Activated gamma-delta T cell treated with Interleukin-2 at 50 U/mL for 16 hours (primary cell): ENCODE measurements around the gene AP1M1.
"Not testable (repeated sequence)": the region's sequence is repeated elsewhere in the genome, so short reads cannot be mapped to it uniquely, and the experiment has no call there.

Experiments used
- DNase-seq: peaks from one replicate; pipeline ENCODE4 v3.0.0-alpha.2; 2020

AP1M1 gene

DNA sequence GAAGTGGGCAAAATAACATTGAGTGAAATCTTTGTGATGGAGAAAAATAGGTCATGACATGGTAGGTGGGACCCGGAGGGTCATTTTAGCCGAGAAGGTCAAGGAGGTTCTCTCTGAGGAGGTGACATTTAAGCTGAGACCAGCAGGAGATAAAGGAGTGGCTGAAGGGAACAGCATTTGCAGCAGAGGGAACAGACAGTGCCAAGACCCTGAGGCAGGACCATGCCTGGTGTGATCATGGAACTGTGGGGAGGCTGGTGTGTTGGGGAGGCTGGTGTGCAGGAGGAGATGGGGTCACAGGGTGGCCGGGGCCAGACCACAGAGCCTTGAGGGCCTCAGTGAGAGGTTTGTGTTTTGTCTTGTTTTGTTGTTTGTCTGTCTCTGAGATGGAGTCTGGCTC is 67.5 kb downstream of the AP1M1 start:
- DNase-seq: no peak

DNA sequence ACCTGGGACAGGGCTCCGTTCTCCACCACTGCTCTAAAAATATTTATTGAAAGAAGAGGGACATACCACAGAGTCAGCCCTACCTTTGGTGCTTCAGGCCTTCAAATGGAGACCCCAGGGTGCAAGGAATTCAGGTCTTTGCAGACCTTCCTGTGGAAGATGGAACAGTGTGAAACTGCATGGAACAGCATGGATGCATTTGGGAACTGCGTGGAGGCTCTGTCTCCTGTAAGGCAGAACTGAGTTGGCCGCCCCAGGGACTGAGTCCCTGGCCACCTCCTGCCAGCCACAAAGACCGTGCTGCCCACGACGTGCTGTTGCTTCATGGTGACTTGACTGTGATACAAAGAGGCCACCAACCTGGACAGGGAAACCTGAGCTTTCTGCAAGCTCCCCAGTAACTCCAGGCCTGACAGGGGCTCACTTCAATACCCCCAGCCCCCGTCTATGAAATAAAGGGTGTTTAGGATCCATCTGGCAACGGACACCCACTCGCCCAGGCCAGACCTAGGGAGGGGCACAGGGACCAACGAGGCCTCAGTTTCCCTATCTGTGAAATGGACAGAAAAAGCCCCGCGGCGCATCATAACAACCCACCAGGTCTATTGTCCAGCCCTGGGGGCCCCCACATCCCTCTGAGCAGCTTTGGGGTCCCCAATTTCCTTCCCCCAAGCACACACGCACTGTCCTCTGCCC is 68.3 kb downstream of the AP1M1 start:
- no peak for DNase-seq

DNA sequence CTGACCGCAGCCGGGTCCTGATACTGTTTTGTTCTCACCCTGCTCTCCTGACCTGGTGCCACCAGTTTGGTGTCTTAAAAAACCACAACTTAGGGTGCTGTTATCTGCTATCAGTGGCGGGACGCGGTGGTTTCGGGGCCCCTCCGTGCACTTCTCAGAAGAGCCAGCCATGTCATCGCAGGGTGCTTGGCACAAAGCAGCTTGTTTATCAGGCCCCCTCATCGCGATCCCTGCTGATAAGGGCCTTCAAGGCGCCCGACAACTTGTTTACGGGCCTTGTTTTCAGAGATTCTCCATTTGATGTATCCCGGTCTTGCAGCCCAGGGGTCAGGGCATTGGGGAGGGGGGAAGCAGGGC is 68.9 kb downstream of the AP1M1 start:
- DNase-seq: peak; percentile 68

- DNase-seq: peak; percentile 50
Measured at GRCh38 chr19:16268676-16269319, 71.1 kb downstream of the AP1M1 start.

DNA sequence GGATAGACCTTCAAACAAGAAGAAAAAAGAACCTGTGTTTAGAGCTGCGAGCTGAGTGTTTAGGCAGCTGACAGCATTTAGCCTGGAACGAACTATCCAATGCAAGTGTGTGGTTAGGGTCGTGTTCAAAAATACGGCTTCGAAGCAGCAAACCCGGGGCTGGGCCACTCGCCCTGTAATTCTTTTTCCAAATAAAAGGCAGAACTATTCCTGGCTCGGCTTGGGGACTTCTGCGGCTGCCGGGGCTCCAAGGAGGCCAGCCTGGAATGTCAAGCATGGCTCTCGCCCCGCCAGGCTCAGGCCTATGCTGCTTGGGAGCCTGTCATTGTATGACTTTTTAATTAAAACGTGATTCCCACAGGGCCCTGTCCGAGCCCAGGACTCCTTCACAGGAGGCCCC is 75.2 kb downstream of the AP1M1 start:
- DNase-seq: no peak

GRCh38 chr19:16274447-16274846 is 76.7 kb downstream of the AP1M1 start:
- DNase-seq: no peak

DNA sequence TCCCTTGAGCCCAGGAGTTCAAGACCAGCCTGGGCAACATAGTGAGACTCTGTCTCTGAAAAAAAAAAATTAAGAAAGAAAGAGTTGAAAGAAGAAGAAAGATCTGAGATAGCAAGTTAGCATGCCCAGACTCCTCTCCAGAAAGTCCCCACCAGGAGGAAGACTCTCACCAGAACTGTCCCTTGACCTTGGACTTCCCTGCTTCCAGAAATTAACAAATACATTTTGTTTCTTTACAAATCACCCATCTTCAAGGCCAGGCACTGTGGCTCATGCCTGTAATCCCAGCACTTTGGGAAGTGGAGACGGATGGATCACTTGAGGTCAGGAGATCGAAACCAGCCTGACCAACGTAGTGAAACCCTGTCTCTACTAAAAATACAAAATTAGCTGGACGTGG is 82.6 kb downstream of the AP1M1 start:
- DNase-seq: no peak

GRCh38 chr19:16281743-16282142 is 84.0 kb downstream of the AP1M1 start:
- DNase-seq: no peak

DNA sequence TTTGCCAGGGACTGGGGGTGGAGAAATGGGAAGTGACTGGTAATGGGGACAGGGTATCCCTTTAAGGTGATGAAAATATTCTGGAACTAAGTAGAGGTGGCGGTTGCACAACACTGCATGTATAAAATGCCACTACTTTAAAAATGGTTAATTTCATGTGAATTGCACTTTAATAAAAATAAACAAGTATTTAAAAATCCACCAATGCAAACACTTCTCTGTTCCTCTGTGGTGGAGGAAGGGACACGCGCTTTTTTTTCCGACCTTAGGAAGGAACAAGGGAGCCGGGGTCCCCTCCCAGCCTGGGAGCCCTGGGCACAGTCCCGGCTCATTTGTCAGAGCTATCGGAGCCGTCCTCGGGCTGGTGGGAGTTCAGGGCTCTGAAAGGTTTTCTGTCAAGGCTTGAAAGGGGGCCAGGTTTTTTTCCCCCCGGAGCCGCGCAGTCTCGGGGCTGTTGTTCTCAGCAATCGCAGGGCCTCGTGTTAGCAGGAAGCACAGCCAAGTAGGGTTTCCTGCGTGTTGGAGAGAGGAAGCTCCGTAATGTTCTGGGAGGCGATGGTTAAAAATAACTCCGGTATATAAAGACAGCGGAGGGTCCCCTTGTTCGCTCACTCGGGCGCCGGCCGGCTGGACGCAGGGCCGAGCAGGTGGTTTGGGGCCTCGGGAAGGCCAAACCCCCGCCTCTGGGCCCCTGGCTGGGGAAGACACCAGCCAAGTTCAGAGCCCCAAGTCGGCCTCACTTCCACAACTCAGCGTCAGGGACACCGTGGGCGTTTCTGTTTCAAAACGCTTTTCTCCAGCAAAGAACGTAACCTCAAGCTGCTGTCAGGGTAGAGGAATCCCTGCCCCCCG is 85.7 kb downstream of the AP1M1 start:
- peak; percentile 16 for DNase-seq

DNA sequence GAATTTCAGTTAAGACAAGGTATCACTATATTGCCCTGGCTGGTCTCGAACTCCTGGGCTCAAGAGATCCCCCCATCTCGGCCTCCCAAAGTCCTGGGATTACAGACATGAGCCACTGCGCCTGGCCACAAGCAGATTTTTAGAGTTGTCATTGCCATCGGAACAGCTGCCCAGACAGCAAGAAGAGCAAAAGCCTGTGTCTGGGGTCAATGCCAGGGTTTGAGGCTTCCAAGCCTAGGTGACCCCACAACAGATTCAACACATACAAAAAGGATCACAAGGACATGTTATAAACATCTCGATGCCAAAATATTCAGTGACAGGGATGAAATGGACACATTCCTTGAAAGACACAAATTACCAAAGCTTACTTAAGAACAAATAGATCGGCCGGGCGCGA is 86.8 kb downstream of the AP1M1 start:
- DNase-seq: no peak

DNA sequence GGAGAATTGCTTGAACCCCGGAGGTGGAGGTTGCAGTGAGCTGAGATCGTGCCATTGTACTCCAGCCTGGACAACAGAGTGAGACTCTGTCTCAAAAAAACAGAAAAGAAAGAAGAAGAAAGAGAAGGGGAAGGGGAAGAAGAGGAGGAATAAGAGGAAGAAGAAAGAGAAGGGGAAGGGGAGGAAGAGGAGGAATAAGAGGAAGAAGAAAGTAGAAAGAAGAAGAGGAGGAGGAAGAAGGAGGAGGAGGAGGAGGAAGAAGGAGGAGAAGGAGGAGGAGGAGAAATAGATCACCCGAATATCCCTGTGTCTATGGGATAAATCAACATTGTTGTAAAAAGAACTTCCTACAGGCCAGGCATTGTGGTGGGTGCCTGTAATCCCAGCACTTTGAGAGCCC is 87.4 kb downstream of the AP1M1 start:
- not testable (repeated sequence) for DNase-seq

- DNase-seq: no peak
Measured at GRCh38 chr19:16285769-16286498, 88.2 kb downstream of the AP1M1 start.

- no peak for DNase-seq
Measured at GRCh38 chr19:16288544-16288943, 90.8 kb downstream of the AP1M1 start.

- DNase-seq: no peak
Measured at GRCh38 chr19:16289594-16289993, 91.9 kb downstream of the AP1M1 start.

- DNase-seq: no peak
Measured at GRCh38 chr19:16290692-16291091, 93.0 kb downstream of the AP1M1 start.

DNA sequence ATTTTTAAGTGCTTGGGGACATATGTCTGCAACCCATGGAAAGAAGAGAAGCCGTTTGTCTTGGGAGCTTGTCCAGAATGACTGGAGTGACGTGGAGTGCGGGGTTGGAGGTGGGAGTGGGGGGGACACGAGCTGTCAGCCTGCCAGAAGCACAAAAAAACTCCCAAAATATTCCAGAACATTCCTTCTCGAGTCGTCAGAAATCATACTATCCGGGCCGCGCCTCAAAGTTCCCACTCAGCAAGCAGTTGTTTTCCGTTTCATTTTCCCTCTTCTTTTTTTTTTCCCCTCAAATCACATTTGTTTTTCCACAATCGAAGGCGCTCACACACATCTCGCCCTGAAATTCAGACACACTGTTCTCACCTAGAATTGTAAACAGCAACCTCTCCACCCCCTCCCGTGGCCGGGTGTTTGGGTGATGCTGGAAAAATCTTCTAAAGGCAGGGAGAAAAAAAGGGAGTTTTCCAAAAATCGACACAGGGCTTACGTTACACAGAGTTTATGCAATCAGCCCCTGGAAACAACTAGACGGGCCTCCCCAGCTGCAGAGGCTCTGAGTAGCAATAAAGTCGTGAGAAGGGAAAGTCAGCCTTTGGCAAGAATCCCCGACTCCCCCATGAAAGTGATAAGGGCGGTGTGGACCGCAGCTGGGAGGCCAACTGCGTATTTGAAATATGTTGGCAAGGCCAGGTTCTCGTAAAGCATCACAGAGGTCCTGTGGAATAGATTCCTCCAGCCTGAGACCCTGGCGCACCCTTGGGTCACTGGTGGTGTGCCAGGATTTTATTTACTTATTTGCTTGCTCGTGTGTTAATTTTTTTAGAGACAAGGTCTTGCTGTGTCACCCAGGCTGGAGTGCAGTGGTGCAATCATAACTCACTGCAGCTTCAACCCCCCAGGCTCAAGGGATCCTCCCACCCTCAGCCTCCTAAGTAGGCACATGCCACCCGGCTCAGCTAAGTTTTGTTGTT is 95.7 kb downstream of the AP1M1 start:
- no peak for DNase-seq

DNA sequence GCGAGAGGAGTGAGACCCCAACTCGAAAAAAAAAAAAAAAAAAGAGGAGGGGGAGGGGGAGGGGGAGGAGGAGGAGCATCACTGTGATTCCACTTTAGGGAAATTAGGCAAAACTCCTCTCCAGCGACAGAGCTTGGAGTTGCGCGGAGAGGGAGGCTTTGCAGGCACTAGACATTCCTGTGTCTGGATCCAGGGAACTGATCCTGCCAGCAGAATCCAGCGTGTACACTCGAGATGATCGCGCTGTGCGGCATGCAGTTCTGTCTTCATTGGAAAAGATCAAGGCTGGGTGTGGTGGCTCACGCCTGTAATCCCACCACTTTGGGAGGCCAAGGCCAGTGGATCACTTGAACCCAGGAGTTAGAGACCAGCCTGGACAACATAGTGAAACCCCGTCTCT is 97.3 kb downstream of the AP1M1 start:
- DNase-seq: no peak
